Endothelial cell of umbilical vein (primary cell): ENCODE results near the gene GJB2. TPM values are rescaled to one million over a fixed set of nuclear protein-coding genes. Genes with fewer than 3 reads are reported as not detected.

ENCODE experiments used
- BruUV-seq: library from RNA; stranded (reverse); fragments of 400-500 nt; replicated peaks from 2 replicates; lab custom pipeline; 2021; lab: Mats Ljungman, UMichigan
- CTCF ChIA-PET: fragments of 300-600, 350-600 bp; sonication (Branson Sonifier 250); formaldehyde crosslinking; loops from one replicate; lab custom pipeline; 2021; ENCODE audit warnings: antibody characterized with exemption, inconsistent platforms; lab: Charles Lee
- POLR2A ChIA-PET: fragments of 300-600, 350-600 bp; sonication (Branson Sonifier 250); formaldehyde crosslinking; loops from one replicate; lab custom pipeline; 2021; ENCODE audit warnings: antibody characterized with exemption, inconsistent platforms; lab: Charles Lee
- DNase-seq: peaks from one replicate; pipeline ENCODE4 v3.0.0-alpha.2; 2011; ENCODE audit warnings: low read depth, low spot score
- FAIRE-seq: peaks from 2 replicates; lab custom pipeline; 2011; peaks lifted over from hg19 to GRCh38; lab: Jason Lieb, UNC
- H2AFZ ChIP-seq: 2 replicates; pipeline ENCODE4 v1.6.0; 2012; ENCODE audit warnings: low read depth, low read length, control low read depth, inconsistent platforms
- H3K27ac ChIP-seq: 2 replicates; pipeline ENCODE4 v1.5.1; 2011; ENCODE audit warnings: low read depth, mild to moderate bottlenecking, control low read depth, low read length, moderate library complexity; ENCODE audit not compliant: insufficient read depth
- H3K27me3 ChIP-seq, 2 experiments: 2 replicates each; pipeline versions ENCODE4 v1.6.0 to v1.6.1; 2011; ENCODE audit warnings: low read length in 2 of 2, mixed read lengths in 1 of 2; ENCODE audit not compliant: control insufficient read depth in 2 of 2, insufficient read depth in 2 of 2
- H3K36me3 ChIP-seq, 2 experiments: 2 replicates in 1 of 2; 3 replicates in 1 of 2; pipeline ENCODE4 v1.5.1; 2011; ENCODE audit warnings: low read length in 2 of 2, mild to moderate bottlenecking in 1 of 2, moderate library complexity in 1 of 2; ENCODE audit not compliant: control insufficient read depth in 2 of 2, insufficient read depth in 2 of 2; ENCODE audit errors: extremely low read depth in 1 of 2
- H3K4me1 ChIP-seq: 3 replicates; pipeline ENCODE4 v1.5.1; 2011; ENCODE audit warnings: mild to moderate bottlenecking, low read length; ENCODE audit not compliant: control insufficient read depth, insufficient read depth; ENCODE audit errors: extremely low read depth
- H3K4me2 ChIP-seq: 2 replicates; pipeline ENCODE4 v1.6.1; 2011; ENCODE audit warnings: low read length, control low read depth, mixed read lengths; ENCODE audit not compliant: insufficient read depth
- H3K4me3 ChIP-seq, 3 experiments: fragments of 200-600 bp in 1 of 3; sonication (generic), shearing (Covaris generic) in 1 of 3; replicated peaks in 1 of 3; 2 replicates each; pipeline ENCODE4 v1.5.1; 2011 to 2016; ENCODE audit warnings: control low read depth in 3 of 3, low read length in 3 of 3, mild to moderate bottlenecking in 2 of 3, inconsistent platforms in 1 of 3, low read depth in 1 of 3, moderate library complexity in 1 of 3; ENCODE audit not compliant: insufficient read depth in 1 of 3
- H3K79me2 ChIP-seq: 2 replicates; pipeline ENCODE4 v1.6.0; 2012; ENCODE audit warnings: low read length, inconsistent platforms; ENCODE audit not compliant: control insufficient read depth, insufficient read depth
- H3K9ac ChIP-seq: replicated peaks from 2 replicates; pipeline ENCODE3; 2011; ENCODE audit warnings: low read length, control low read depth; ENCODE audit not compliant: insufficient read depth; ENCODE audit errors: extremely low read depth
- H3K9me1 ChIP-seq: replicated peaks from 3 replicates; pipeline ENCODE4 v1.6.0; 2011; ENCODE audit warnings: mild to moderate bottlenecking, low read length; ENCODE audit not compliant: control insufficient read depth, insufficient read depth; ENCODE audit errors: extremely low read depth
- H3K9me3 ChIP-seq: replicated peaks from 2 replicates; pipeline ENCODE4 v1.5.1; 2012; ENCODE audit warnings: low read length, inconsistent platforms; ENCODE audit not compliant: control insufficient read depth, insufficient read depth
- H4K20me1 ChIP-seq: replicated peaks from 2 replicates; pipeline ENCODE3; 2011; ENCODE audit warnings: mild to moderate bottlenecking, low read length; ENCODE audit not compliant: control insufficient read depth, insufficient read depth; ENCODE audit errors: extremely low read depth
- EZH2 ChIP-seq: IDR thresholded peaks from 2 replicates; pipeline ENCODE4 v1.6.1; 2012; ENCODE audit warnings: borderline replicate concordance, low read depth, mild to moderate bottlenecking, moderate library complexity, low read length, inconsistent platforms; ENCODE audit not compliant: severe bottlenecking
- FOS ChIP-seq: IDR thresholded peaks from 2 replicates; pipeline ENCODE4 v1.6.1; 2011; ENCODE audit warnings: mild to moderate bottlenecking, low read length, moderate library complexity, borderline replicate concordance; ENCODE audit not compliant: insufficient read depth
- GATA2 ChIP-seq: IDR thresholded peaks from 2 replicates; pipeline ENCODE4 v1.7.0; 2011; ENCODE audit warnings: low read depth, mild to moderate bottlenecking, moderate library complexity, mixed read lengths, low read length; ENCODE audit not compliant: insufficient read length, insufficient read depth
- JUN ChIP-seq: IDR thresholded peaks from 2 replicates; pipeline ENCODE4 v1.6.1; 2011; ENCODE audit warnings: borderline replicate concordance, low read depth; ENCODE audit not compliant: insufficient read length, insufficient read depth
- MYC ChIP-seq: IDR thresholded peaks from one replicate; pipeline ENCODE4 v1.6.1; 2011; ENCODE audit warnings: mild to moderate bottlenecking, low read depth, low read length
- POLR2A ChIP-seq: IDR thresholded peaks from 2 replicates; pipeline ENCODE4 v1.6.1; 2012; ENCODE audit warnings: low read depth, mild to moderate bottlenecking, control low read depth, low read length
- POLR2AphosphoS5 ChIP-seq: IDR thresholded peaks from 2 replicates; pipeline ENCODE4 v1.6.1; 2012; ENCODE audit warnings: low read depth, mild to moderate bottlenecking, control low read depth, low read length, moderate library complexity; ENCODE audit not compliant: insufficient read depth
- dilution Hi-C: fragments of 300-500 bp; cut with MboI; formaldehyde crosslinking; loops from one replicate; pipeline ENCODE4 v1.15.0; 2019; ENCODE audit warnings: low sequenced_read_pairs; ENCODE audit not compliant: extremely low pct_ligation_motif_present
- intact Hi-C: fragments of 100-400 bp; cut with micrococcal nuclease; formaldehyde crosslinking; loops from one replicate; pipeline ENCODE4 v1.10.0; 2022
- polyA plus RNA-seq, 4 experiments: library from polyadenylated mRNA; depleted of rRNA in 3 of 4; stranded (reverse) in 3 of 4; unstranded in 1 of 4; fragments of >200 nt; gene quantifications; 2 replicates each; pipeline versions ENCODE4 v1.2.1 to v1.2.3, GENCODE V29; 2011 to 2012; ENCODE audit warnings: missing spikeins in 1 of 4
- total RNA-seq: library from RNA; stranded (reverse); gene quantifications from 2 replicates; pipeline ENCODE4 v1.2.3, GENCODE V29; 2021
- TF ChIP-seq, protein P1 (sequence below): IDR thresholded peaks from 2 replicates; pipeline ENCODE4 v1.6.1; 2011; ENCODE audit not compliant: insufficient read depth, insufficient read length
- TF ChIP-seq, protein P2 (sequence below), 2 donors: IDR thresholded peaks; 1 replicate in 1 of 2; 2 replicates in 1 of 2; pipeline ENCODE4 v1.5.1; 2011; ENCODE audit warnings: low read length in 2 of 2, mild to moderate bottlenecking in 2 of 2, moderate library complexity in 2 of 2, control low read depth in 1 of 2, inconsistent platforms in 1 of 2, low read depth in 1 of 2; ENCODE audit not compliant: insufficient read depth in 1 of 2; ENCODE audit errors: extremely low read depth in 1 of 2

GJB2 gene
- total and polyA plus RNA-seq, 2 donors (not counting 3 experiments of a cell fraction or from before 2014, with no cell fraction given): not detected

GRCh38 chr13:20222553-20222952 is 29.8 kb upstream of the GJB2 start:
- Histone ChIP-seq H3K9me3 (no peaks in the 10 kb centered on the region), H3K4me1 (no peaks in the 10 kb centered on the region), H3K9ac (no peak overlapping the region), H3K4me2 (no peak overlapping the region), H3K79me2 (no peaks in the 10 kb centered on the region), H3K4me3 (no peak overlapping the region), H2AFZ (no peak overlapping the region), H3K27ac (no peak overlapping the region), H4K20me1 (no peaks in the 10 kb centered on the region), H3K9me1 (no peaks in the 10 kb centered on the region), H3K27me3 (peaks cover 4 to 7% of the 10 kb centered on the region in 2 experiments), H3K36me3 (no peaks in the 10 kb centered on the region)
- FAIRE-seq (no peak), DNase-seq (no peak)
- no peak for TF ChIP-seq POLR2AphosphoS5
- intact Hi-C loops (no loop called here), dilution Hi-C loops (no loop called here)
- POLR2A ChIA-PET: no interaction called here
- BruUV-seq: no TSS peak
- CTCF ChIA-PET: no interaction called here

GRCh38 chr13:20221772-20222171 is 29.0 kb upstream of the GJB2 start:
- no peak overlapping the region for H3K4me2 ChIP-seq
- H3K9ac ChIP-seq: no peak overlapping the region
- FAIRE-seq: no peak
- no peaks in the 10 kb centered on the region for H3K9me1 ChIP-seq
- dilution Hi-C loops (no loop called here), intact Hi-C loops (no loop called here)
- H3K9me3 ChIP-seq: no peaks in the 10 kb centered on the region
- no peaks in the 10 kb centered on the region for H3K79me2 ChIP-seq
- ChIA-PET CTCF (no interaction called here), POLR2A (no interaction called here)
- H3K27ac ChIP-seq: no peak overlapping the region
- DNase-seq: no peak
- H4K20me1 ChIP-seq: no peaks in the 10 kb centered on the region
- TF ChIP-seq FOS (no peak), EZH2 (no peak), MYC (no peak), JUN (no peak), POLR2A (no peak), GATA2 (no peak), POLR2AphosphoS5 (no peak)
- TF ChIP-seq, protein P1, sequence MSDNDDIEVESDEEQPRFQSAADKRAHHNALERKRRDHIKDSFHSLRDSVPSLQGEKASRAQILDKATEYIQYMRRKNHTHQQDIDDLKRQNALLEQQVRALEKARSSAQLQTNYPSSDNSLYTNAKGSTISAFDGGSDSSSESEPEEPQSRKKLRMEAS: no peak
- TF ChIP-seq, protein P2, sequence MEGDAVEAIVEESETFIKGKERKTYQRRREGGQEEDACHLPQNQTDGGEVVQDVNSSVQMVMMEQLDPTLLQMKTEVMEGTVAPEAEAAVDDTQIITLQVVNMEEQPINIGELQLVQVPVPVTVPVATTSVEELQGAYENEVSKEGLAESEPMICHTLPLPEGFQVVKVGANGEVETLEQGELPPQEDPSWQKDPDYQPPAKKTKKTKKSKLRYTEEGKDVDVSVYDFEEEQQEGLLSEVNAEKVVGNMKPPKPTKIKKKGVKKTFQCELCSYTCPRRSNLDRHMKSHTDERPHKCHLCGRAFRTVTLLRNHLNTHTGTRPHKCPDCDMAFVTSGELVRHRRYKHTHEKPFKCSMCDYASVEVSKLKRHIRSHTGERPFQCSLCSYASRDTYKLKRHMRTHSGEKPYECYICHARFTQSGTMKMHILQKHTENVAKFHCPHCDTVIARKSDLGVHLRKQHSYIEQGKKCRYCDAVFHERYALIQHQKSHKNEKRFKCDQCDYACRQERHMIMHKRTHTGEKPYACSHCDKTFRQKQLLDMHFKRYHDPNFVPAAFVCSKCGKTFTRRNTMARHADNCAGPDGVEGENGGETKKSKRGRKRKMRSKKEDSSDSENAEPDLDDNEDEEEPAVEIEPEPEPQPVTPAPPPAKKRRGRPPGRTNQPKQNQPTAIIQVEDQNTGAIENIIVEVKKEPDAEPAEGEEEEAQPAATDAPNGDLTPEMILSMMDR (IDR thresholded peaks at IDR 0.05; ENCODE audit: extremely low read depth in 1 of 2, insufficient read depth in 1 of 2, low read depth in 1 of 2, low read length in 2 of 2): no peak
- H3K4me3 ChIP-seq: no peak overlapping the region
- peaks cover 5 to 8% of the 10 kb centered on the region in 2 experiments for H3K27me3 ChIP-seq
- H2AFZ ChIP-seq: no peak overlapping the region
- no peaks in the 10 kb centered on the region for H3K4me1 ChIP-seq
- no TSS peak for BruUV-seq
- no peaks in the 10 kb centered on the region for H3K36me3 ChIP-seq
